Suppressor macrophage (primary cell): ENCODE data around the gene COL25A1.
"Not testable (repeated sequence)": the region's sequence is repeated elsewhere in the genome, so short reads cannot be mapped to it uniquely, and the experiment has no call there.

ENCODE experiments used
- DNase-seq, 4 experiments: peaks; one replicate each; pipeline ENCODE4 v3.0.0-alpha.2; 2020 to 2022

Gene COL25A1

GRCh38 chr4:109009909-109010308, 292.5 kb downstream of the COL25A1 start:
- no peak for DNase-seq

- DNase-seq: no peak
These were observed 294.5 kb downstream of the COL25A1 start for GRCh38 chr4:109007976-109008375.

GRCh38 chr4:109005523-109005922, 296.9 kb downstream of the COL25A1 start:
- DNase-seq: peak in 2 of 4 experiments; percentile 9 to 53

GRCh38 chr4:109004418-109004817, 298.0 kb downstream of the COL25A1 start:
- DNase-seq: no peak

GRCh38 chr4:109003964-109004363, 298.5 kb downstream of the COL25A1 start:
- no peak for DNase-seq

GRCh38 chr4:108991551-108992328, 310.7 kb downstream of the COL25A1 start:
- DNase-seq: no peak

- DNase-seq: no peak
These were observed 313.8 kb downstream of the COL25A1 start for GRCh38 chr4:108988464-108989195.

GRCh38 chr4:108984495-108984894, 318.0 kb downstream of the COL25A1 start:
- not testable (repeated sequence) for DNase-seq

- no peak for DNase-seq
These were observed 319.9 kb downstream of the COL25A1 start for GRCh38 chr4:108982402-108983185.

GRCh38 chr4:108980455-108981239, 321.8 kb downstream of the COL25A1 start:
- no peak for DNase-seq

- no peak for DNase-seq
These were observed 322.7 kb downstream of the COL25A1 start for GRCh38 chr4:108979759-108980158.

- no peak for DNase-seq
These were observed 324.4 kb downstream of the COL25A1 start for GRCh38 chr4:108978066-108978465.

- DNase-seq: no peak
These were observed 329.7 kb downstream of the COL25A1 start for GRCh38 chr4:108972613-108973283.

GRCh38 chr4:108971473-108971872, 331.0 kb downstream of the COL25A1 start:
- DNase-seq: no peak

- no peak for DNase-seq
These were observed 336.9 kb downstream of the COL25A1 start for GRCh38 chr4:108965472-108966076.

GRCh38 chr4:108965016-108965415, 337.4 kb downstream of the COL25A1 start:
- DNase-seq: no peak

GRCh38 chr4:108963910-108964309, 338.5 kb downstream of the COL25A1 start:
- no peak for DNase-seq

- DNase-seq: no peak
These were observed 343.0 kb downstream of the COL25A1 start for GRCh38 chr4:108959491-108959890.

GRCh38 chr4:108954880-108955279, 347.6 kb downstream of the COL25A1 start:
- DNase-seq: no peak

- DNase-seq: no peak
These were observed 348.5 kb downstream of the COL25A1 start for GRCh38 chr4:108953941-108954340.
